GM18519 (cell line): ENCODE data around the gene CFAP46.

ENCODE experiments used
- ATAC-seq: cut with Tn5 transposase; IDR thresholded peaks from one replicate; pipeline ENCODE4 v1.9.1; 2021; ENCODE audit warnings: mild to moderate bottlenecking, moderate library complexity; ENCODE audit not compliant: unreplicated experiment, low FRiP score

The CFAP46 gene

GRCh38 chr10:132813001-132813401 lies 129.4 kb downstream of the CFAP46 start:
- no peak for ATAC-seq

GRCh38 chr10:132812520-132812919 lies 129.8 kb downstream of the CFAP46 start:
- ATAC-seq = no peak

DNA sequence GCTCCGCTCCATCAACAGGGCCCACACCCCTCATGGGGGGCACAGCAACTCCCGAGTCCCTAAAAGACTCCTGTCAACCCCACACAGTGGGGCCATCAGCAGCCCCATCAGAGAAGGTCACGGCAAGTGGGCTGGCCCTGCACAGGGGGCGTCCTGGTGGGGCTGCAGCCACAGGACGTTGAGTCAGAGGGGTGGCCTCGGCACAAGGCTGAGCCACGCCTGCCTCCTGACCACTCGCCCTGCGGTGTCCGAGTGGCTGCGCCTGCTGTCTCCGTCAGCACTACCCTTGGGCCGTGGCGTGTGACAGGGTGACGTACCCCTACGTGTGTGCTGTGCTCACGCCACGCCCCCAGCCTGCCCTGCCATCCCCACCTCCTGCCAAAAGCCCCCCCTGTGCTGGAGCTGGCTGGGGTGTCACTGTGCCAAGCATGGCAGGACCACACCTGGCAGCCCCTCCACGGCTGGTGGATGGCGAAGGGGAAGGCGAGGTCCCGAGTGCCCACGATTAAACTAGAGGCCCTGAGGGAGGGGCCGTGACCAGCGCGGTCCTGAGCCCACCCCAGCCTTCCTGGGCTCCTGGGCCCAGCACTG lies 130.4 kb downstream of the CFAP46 start:
- ATAC-seq = no peak

- ATAC-seq = no peak
These were observed 131.3 kb downstream of the CFAP46 start for GRCh38 chr10:132810807-132811700.

- ATAC-seq = no peak
These were observed 132.1 kb downstream of the CFAP46 start for GRCh38 chr10:132810141-132810806.

DNA sequence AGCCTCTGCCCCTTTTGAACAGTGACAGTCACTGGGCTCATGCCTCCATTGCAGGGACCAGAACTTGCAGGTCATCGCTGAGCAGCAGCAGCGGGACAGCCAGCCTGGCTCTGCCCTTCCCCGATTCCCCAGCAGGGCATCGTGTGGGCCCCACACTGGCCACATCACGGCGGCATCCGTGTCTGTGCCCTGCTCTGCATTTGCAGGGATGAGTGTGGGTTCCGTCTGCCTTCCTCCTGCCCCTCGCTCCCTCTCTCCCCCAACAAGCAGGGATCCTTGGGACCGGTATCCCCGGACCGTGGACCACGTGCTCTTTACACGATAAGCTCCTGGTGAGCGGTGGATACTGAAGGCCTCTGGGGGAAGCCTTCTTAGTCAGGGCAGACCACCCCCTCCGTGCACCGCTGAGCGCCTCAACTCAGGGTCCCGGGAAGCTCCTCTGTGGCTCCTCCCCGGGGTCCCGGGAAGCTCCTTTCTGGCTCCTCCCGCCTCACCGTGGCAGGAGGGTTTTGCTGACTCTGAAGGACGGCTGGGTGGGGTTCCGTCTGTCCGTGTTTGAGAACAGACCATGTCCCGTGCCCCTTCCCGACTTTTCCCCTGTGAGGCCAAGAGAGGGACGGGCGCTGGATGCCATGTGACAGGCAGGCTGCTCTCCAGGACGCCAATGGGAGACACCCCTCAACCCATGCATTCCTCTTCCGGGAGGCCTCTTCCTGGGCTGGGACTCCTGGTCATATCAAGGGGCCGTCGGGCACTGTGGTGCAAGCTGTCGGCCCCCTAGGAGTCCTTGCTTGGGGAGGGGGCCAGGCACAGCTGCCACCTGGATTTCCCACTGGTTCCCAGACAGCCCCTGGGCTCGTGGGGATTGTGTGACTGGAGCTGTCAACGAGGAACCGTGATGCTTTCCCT lies 132.9 kb downstream of the CFAP46 start:
- no peak for ATAC-seq

DNA sequence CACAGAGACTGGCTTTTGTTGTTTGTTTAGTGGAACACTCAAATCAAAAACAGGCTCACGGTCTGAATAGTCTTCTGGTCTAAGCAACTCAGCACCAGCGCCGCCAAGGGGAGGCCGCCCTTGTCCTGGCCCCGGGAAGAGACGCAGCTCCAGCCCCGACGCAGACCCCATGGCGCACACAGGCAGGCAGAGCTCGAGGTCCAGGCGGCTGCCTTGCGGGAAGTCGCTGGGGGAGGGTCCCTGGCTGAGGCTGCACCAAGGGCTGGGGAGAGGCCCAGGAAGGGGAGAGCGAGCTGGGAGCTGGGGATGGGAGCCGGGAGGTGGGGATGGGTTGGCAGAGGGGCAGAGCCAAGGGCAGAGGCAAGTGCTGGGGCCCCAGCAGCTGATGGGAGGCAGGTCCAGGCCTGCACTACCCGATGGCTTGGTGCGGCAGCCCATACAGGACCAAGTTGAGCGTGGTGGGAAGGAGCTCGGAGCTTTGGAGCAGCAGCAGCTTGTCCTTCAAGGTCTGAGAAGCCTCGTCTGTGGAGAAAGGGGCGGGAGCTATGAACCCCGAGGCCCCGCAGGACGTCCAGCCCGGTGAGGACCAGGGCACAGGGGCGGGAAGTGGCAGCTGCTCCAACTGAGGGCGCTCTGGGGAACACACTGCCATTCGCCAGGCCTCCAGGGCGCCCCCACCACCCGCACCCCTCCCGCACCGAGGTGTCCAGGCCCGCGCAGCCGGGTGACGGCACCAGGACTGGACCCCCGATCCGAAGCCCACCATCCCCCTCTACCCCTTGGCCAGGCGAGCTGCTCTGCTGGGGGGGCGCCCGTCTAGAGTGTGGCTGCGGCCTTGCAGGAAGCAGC lies 133.8 kb downstream of the CFAP46 start:
- no peak for ATAC-seq

GRCh38 chr10:132807621-132808049 lies 134.7 kb downstream of the CFAP46 start:
- no peak for ATAC-seq

- ATAC-seq = no peak
These were observed 135.8 kb downstream of the CFAP46 start for GRCh38 chr10:132806561-132807003.

DNA sequence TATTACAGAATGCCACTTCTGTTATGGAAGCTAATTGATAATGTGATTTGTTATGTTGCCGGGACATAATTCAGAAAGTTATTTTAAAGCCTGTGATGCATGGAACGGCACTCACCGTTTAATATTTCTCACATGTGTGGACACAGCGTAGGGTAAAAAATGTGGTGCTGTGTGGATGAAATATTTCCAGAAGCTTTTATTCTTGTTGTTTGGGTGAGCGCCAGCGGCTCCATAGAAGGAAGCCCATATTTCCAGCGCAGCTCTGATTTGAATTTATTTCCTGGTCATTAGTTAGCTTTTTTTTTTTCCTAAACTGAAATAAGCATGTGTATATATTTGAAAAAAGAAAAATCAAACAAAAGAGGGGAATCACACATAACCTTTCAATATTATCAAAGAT lies 136.3 kb downstream of the CFAP46 start:
- ATAC-seq = no peak

- no peak for ATAC-seq
These were observed 136.8 kb downstream of the CFAP46 start for GRCh38 chr10:132805599-132805998.

DNA sequence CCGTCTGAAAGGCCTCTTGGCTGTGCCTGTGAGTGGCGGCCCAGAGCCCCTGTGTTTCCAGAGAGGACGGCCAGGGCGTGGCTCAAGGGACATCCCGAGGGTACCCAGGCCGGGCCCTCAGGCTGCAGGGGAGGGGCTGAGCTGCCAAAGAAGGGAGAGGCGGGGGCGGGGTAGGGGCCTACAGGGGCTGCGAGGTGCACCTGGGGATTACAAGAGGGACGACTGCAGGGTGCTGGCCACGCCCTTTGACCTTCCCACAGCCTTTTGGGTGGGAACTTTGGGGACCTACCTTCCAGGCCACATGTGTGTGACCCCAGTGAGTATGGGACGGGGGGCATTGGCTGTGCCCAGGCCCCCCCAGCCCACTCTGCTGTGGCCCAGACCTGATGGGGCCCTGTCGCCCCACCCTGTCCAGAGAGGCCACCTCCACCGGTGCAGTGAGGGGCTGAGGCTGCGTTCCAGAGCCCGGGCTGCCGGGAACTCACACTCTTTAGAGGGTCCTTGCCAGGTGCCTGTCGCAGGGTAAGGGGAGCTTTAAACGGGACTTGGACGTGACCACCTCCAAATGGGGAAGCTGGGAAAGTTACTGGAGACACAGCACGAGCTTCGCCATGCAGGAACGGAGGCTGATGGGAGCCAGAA lies 137.5 kb downstream of the CFAP46 start:
- ATAC-seq = no peak

- ATAC-seq = no peak
These were observed 138.1 kb downstream of the CFAP46 start for GRCh38 chr10:132804287-132804686.

GRCh38 chr10:132803416-132804210 lies 138.8 kb downstream of the CFAP46 start:
- ATAC-seq = no peak

DNA sequence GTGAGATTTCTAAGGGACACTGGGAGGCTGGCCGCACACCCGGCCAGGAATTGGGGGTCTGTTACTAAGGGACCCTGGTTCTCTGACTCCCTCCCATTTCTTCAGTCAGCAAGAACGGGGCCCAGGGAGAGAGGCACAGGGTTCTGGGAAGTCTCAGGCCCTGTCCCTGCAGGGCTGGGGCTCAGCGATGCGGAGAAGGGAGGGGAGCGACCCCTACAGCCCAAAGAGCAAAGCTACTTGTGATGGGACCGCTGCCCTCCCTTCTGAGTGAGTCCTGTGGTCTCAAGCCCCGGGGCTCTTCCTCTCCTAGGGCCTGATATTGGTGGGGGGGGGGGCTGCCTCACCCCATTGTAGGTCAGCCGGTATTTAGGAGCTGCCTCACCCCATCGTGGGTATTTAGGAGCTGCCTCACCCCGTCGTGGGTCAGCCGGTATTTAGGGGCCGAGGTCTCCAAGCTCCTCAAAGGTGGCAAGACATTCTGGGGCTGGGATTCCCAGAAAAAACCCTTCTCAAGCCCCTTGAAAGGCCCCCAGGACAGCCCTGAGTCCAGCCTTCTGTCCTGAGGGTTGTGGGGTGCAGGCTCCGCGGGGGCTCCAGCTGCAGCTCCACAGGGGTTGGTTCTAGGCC lies 139.6 kb downstream of the CFAP46 start:
- ATAC-seq = no peak

GRCh38 chr10:132802048-132802447 lies 140.3 kb downstream of the CFAP46 start:
- ATAC-seq = no peak

GRCh38 chr10:132799865-132800264 lies 142.5 kb downstream of the CFAP46 start:
- no peak for ATAC-seq

GRCh38 chr10:132798876-132799275 lies 143.5 kb downstream of the CFAP46 start:
- ATAC-seq = no peak
